Body of pancreas (tissue), 4 donors: ENCODE measurements around the gene ISL2. TPM values are rescaled to one million over a fixed set of nuclear protein-coding genes. Genes with fewer than 3 reads are reported as not detected.

Source experiments
- ATAC-seq: fragments of 150-250 bp; one replicate; pipeline ENCODE4 v1.9.1; 2016
- DNase-seq, 4 donors: peaks; one replicate each; pipeline ENCODE4 v3.0.0-alpha.2; 2019
- H3K27ac ChIP-seq, 4 donors: fragments of 200-600 bp; sonication (generic); 1 replicate in 3 of 4; 2 replicates in 1 of 4; pipeline versions ENCODE4 v1.5.1 to v1.6.1; 2016 to 2019; ENCODE audit warnings: mild to moderate bottlenecking in 1 of 4, mixed read lengths in 1 of 4, moderate library complexity in 1 of 4
- H3K27me3 ChIP-seq, 2 donors: fragments of 200-600 bp; sonication (generic); one replicate each; pipeline ENCODE4 v1.6.0; 2016; ENCODE audit warnings: mild to moderate bottlenecking in 1 of 2
- H3K36me3 ChIP-seq, 2 donors: fragments of 200-600 bp; sonication (generic); replicated peaks in 1 of 2; 2 replicates each; pipeline ENCODE4 v1.5.1; 2016; ENCODE audit warnings: low read depth in 2 of 2; ENCODE audit not compliant: insufficient read depth in 1 of 2
- H3K4me1 ChIP-seq: fragments of 200-600 bp; sonication (generic); one replicate; pipeline ENCODE4 v1.6.0; 2016
- H3K4me3 ChIP-seq, 2 donors: fragments of 200-600 bp; sonication (generic); 1 replicate in 1 of 2; 2 replicates in 1 of 2; pipeline ENCODE4 v1.5.1; 2016 to 2019
- H3K9me3 ChIP-seq, 3 donors: fragments of 200-600 bp; sonication (generic); 1 replicate in 2 of 3; 2 replicates in 1 of 3; pipeline ENCODE4 v1.5.1; 2016
- CTCF ChIP-seq, 7 experiments: fragments of 450-650 bp in 4 of 7; fragments of 200-600 bp in 3 of 7; sonication (generic) in 3 of 7; IDR thresholded peaks; one replicate each; pipeline ENCODE4 v1.5.1; 2016 to 2019; ENCODE audit warnings: antibody characterized with exemption in 7 of 7
- POLR2A ChIP-seq, 3 donors: fragments of 450-650 bp; IDR thresholded peaks; one replicate each; pipeline ENCODE4 v1.6.1; 2016; ENCODE audit warnings: antibody characterized with exemption in 3 of 3, mild to moderate bottlenecking in 2 of 3
- WGBS, 2 donors: methylation state at CpG; one replicate each; pipeline ENCODE4 v1.1.5; 2017; 5-methylcytosine and 5-hydroxymethylcytosine counted together
- intact Hi-C: fragments of 100-400 bp; cut with DNase I; formaldehyde crosslinking; loops from one replicate; pipeline ENCODE4 v1.15.1; 2023
- total RNA-seq, 2 donors: library from RNA; depleted of rRNA; stranded (reverse); fragments of >200 nt; gene quantifications; one replicate each; pipeline ENCODE4 v1.1.0, GENCODE V29; 2016

Gene ISL2
- total RNA-seq, 2 donors from 2014 or later, result not detected

- no peaks in the 10 kb centered on the region for H3K27me3 ChIP-seq
- WGBS, 2 donors, result 95 to 99% methylated on average over 2 of the region's 2 CpGs
- H3K27ac ChIP-seq, result no peak overlapping the region
- H3K9me3 ChIP-seq, result no peaks in the 10 kb centered on the region
- intact Hi-C loops, result no loop called here
- no peak for DNase-seq
- H3K4me1 ChIP-seq, result peaks cover 12% of the 10 kb centered on the region
- no peaks in the 10 kb centered on the region for H3K36me3 ChIP-seq
- no peak for ATAC-seq
- TF ChIP-seq CTCF (IDR thresholded peaks at IDR 0.05) (no peak), POLR2A (IDR thresholded peaks at IDR 0.05) (no peak)
- H3K4me3 ChIP-seq, result no peak overlapping the region
Measured at GRCh38 chr15:76386178-76386577, 49.6 kb downstream of the ISL2 start.

DNA sequence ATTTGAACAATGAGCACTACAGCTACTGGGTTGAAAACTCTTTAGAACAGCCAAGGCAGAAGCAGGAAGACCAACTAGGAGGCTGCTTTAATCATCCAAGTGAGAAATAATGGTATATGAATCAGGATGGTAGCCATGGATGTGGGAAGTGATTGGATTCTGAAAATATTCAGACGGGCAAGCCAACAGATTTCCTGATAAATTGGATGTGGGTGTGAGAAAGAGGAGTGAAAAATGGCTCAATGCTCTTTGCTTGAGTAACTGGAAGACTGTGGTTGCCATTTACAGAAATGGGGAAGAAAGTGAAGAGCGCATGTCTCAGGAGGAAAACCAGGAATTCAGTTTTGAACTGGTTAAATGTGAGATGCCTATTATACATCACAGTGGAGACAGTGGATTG is 50.4 kb downstream of the ISL2 start:
- no peaks in the 10 kb centered on the region for H3K36me3 ChIP-seq
- intact Hi-C loops, result no loop called here
- H3K27ac ChIP-seq, result no peak overlapping the region
- no peaks in the 10 kb centered on the region for H3K9me3 ChIP-seq
- H3K27me3 ChIP-seq, result no peaks in the 10 kb centered on the region
- DNase-seq (no peak), ATAC-seq (no peak)
- 85 to 96% methylated on average over 2 of the region's 2 CpGs for WGBS, 2 donors
- no peak for TF ChIP-seq CTCF (IDR thresholded peaks at IDR 0.05)
- no peak for TF ChIP-seq POLR2A (IDR thresholded peaks at IDR 0.05)
- H3K4me1 ChIP-seq, result peaks cover 19% of the 10 kb centered on the region
- no peak overlapping the region for H3K4me3 ChIP-seq

DNA sequence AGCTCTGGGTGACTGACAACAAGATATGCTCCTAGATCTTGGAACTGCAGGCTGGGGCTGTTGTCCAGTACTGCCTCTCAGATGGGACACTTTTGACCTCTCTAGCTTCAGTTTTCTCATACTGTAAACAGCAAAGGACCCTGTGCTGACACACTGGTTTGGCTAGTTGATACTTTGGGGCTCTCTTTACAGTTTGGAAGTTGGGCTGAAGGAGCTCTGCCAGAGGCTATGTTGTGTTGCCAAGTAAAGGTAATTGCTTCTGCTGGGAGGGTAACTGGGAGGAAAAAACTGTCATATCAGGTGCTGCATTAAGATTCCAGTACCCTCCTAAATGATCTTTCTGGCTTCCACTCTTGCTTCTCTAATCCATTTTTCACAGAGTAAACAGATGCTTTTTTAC is 54.0 kb downstream of the ISL2 start:
- TF ChIP-seq POLR2A (IDR thresholded peaks at IDR 0.05), result no peak
- no peak for TF ChIP-seq CTCF (IDR thresholded peaks at IDR 0.05)
- DNase-seq (no peak), ATAC-seq (no peak)
- Histone ChIP-seq H3K4me3 (no peak overlapping the region), H3K27ac (no peak overlapping the region), H3K27me3 (no peaks in the 10 kb centered on the region), H3K36me3 (no peaks in the 10 kb centered on the region), H3K4me1 (peaks cover 19% of the 10 kb centered on the region), H3K9me3 (no peaks in the 10 kb centered on the region)
- intact Hi-C loops, result no loop called here

DNA sequence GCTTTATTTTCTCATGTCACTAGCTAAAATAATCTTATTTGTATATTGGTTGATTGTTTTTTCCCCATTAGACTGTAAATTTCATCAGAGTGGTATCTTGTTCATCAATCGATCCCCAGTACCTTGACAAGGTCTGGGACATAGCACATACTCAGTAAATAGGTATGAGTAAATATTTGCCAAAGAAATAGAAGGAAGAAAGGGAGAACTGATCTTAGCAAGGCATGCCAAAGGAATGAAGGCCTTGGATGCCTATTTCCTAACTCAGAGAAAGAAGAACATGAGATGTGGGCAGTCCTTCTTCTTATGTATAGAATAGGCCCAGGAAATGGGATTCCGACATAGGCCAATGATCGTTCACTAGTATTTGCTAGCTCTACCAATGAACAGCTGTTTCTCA is 54.7 kb downstream of the ISL2 start:
- Histone ChIP-seq H3K9me3 (no peaks in the 10 kb centered on the region), H3K27me3 (no peaks in the 10 kb centered on the region), H3K4me1 (peaks cover 19% of the 10 kb centered on the region), H3K36me3 (no peaks in the 10 kb centered on the region), H3K4me3 (no peak overlapping the region), H3K27ac (peak overlapping the region in 2 of 4 donors; percentile 1 to 18)
- intact Hi-C loops, result no loop called here
- DNase-seq (no peak), ATAC-seq (peak; percentile 35)
- TF ChIP-seq CTCF (IDR thresholded peaks at IDR 0.05) (no peak), POLR2A (IDR thresholded peaks at IDR 0.05) (no peak)
- WGBS, 2 donors, result 51 to 53% methylated on average over 3 of the region's 3 CpGs

GRCh38 chr15:76391847-76392246 is 55.3 kb downstream of the ISL2 start:
- Histone ChIP-seq H3K36me3 (no peaks in the 10 kb centered on the region), H3K4me1 (peaks cover 19% of the 10 kb centered on the region), H3K9me3 (no peaks in the 10 kb centered on the region), H3K27me3 (no peaks in the 10 kb centered on the region), H3K27ac (peak overlapping the region in 2 of 4 donors; percentile 1 to 18), H3K4me3 (no peak overlapping the region)
- ATAC-seq (no peak), DNase-seq (peak in 2 of 4 donors; percentile 25 to 32)
- intact Hi-C loops, result no loop called here
- TF ChIP-seq CTCF (IDR thresholded peaks at IDR 0.05) (no peak), POLR2A (IDR thresholded peaks at IDR 0.05) (no peak)

Other genes starting within 250 kb of the ISL2 start
- gene ETFA, start 25.3 kb upstream of the ISL2 start, total RNA-seq, result 10 to 100 TPM; 38.6 to 62.8 TPM